SK-N-SH (cell line): Measurements from ENCODE around the gene RAB42. TPM values are rescaled to one million over a fixed set of nuclear protein-coding genes. Genes with fewer than 3 reads are reported as not detected.

Experiments used
- CTCF ChIA-PET: fragments of 300-600, 350-600 bp; formaldehyde crosslinking; extraction: SDS; loops from one replicate; lab custom pipeline; 2021; lab: Yijun Ruan, JAX
- POLR2A ChIA-PET: fragments of 350-600 bp; sonication (Branson Sonifier 250); formaldehyde crosslinking; extraction: SDS; loops from one replicate; lab custom pipeline; 2020; ENCODE audit warnings: antibody characterized with exemption, inconsistent platforms; lab: Yijun Ruan, JAX
- DNase-seq: peaks from one replicate; pipeline ENCODE4 v3.0.0; 2012
- H2AFZ ChIP-seq: fragments of 200-600 bp; sonication (generic); 2 replicates; pipeline ENCODE4 v1.8.1; 2016; ENCODE audit warnings: antibody characterized with exemption, mild to moderate bottlenecking, low read depth
- H3F3A ChIP-seq: fragments of 200-600 bp; sonication (generic); replicated peaks from 2 replicates; pipeline ENCODE3; 2016; ENCODE audit warnings: antibody characterized with exemption, mild to moderate bottlenecking; ENCODE audit not compliant: insufficient read depth
- H3K27ac ChIP-seq, 2 experiments: fragments of 200-500 bp in 1 of 2; fragments of 200-600 bp in 1 of 2; sonication (Bioruptor generic) in 1 of 2; sonication (generic), shearing (Covaris generic) in 1 of 2; 2 replicates each; pipeline versions ENCODE4 v1.5.1 to v1.6.1; 2014 to 2016; ENCODE audit warnings: low read depth in 2 of 2, inconsistent platforms in 1 of 2, low read length in 1 of 2, mild to moderate bottlenecking in 1 of 2, mixed read lengths in 1 of 2
- H3K27me3 ChIP-seq: fragments of 200-600 bp; sonication (generic), shearing (Covaris generic); 2 replicates; pipeline ENCODE4 v1.6.1; 2016; ENCODE audit warnings: mixed run types; ENCODE audit not compliant: insufficient read depth
- H3K36me3 ChIP-seq, 2 experiments: fragments of 200-500 bp in 1 of 2; fragments of 200-600 bp in 1 of 2; sonication (Bioruptor generic) in 1 of 2; sonication (generic) in 1 of 2; replicated peaks in 1 of 2; 2 replicates each; pipeline versions ENCODE3 to v1.5.1; 2014 to 2016; ENCODE audit warnings: low read length in 1 of 2, mild to moderate bottlenecking in 1 of 2; ENCODE audit not compliant: insufficient read depth in 2 of 2, control insufficient read depth in 1 of 2
- H3K4me1 ChIP-seq, 2 experiments: fragments of 200-500 bp in 1 of 2; fragments of 200-600 bp in 1 of 2; sonication (Bioruptor generic) in 1 of 2; sonication (generic), shearing (Covaris generic) in 1 of 2; 2 replicates each; pipeline versions ENCODE4 v1.5.1 to v1.6.1; 2014 to 2016; ENCODE audit warnings: low read depth in 1 of 2, low read length in 1 of 2, mixed run types in 1 of 2; ENCODE audit not compliant: insufficient read depth in 2 of 2, control insufficient read depth in 1 of 2
- H3K4me2 ChIP-seq: fragments of 200-600 bp; sonication (generic), shearing (Covaris generic); 2 replicates; pipeline ENCODE4 v1.6.1; 2017; ENCODE audit warnings: mixed run types
- H3K4me3 ChIP-seq, 2 experiments: fragments of 200-500 bp in 1 of 2; fragments of 200-600 bp in 1 of 2; sonication (Bioruptor generic) in 1 of 2; sonication (generic), shearing (Covaris generic) in 1 of 2; 2 replicates each; pipeline versions ENCODE4 v1.5.1 to v1.8.1; 2014 to 2016; ENCODE audit warnings: low read depth in 2 of 2, inconsistent platforms in 1 of 2, low read length in 1 of 2, mild to moderate bottlenecking in 1 of 2, mixed read lengths in 1 of 2, moderate library complexity in 1 of 2
- H3K79me2 ChIP-seq: fragments of 200-600 bp; sonication (generic); 2 replicates; pipeline ENCODE4 v1.8.1; 2017; ENCODE audit warnings: mild to moderate bottlenecking; ENCODE audit not compliant: insufficient read depth
- H3K9ac ChIP-seq: fragments of 200-600 bp; sonication (generic); 2 replicates; pipeline ENCODE4 v1.6.1; 2017; ENCODE audit warnings: mixed run types
- H3K9me2 ChIP-seq: fragments of 200-600 bp; sonication (generic); 2 replicates; pipeline ENCODE4 v1.6.1; 2017; ENCODE audit warnings: mixed run types
- H3K9me3 ChIP-seq: fragments of 200-600 bp; sonication (generic); 2 replicates; pipeline ENCODE4 v1.6.1; 2017; ENCODE audit warnings: mixed run types, mild to moderate bottlenecking, moderate library complexity
- H4K20me1 ChIP-seq: fragments of 200-600 bp; sonication (generic); 2 replicates; pipeline ENCODE4 v1.6.1; 2017; ENCODE audit warnings: mild to moderate bottlenecking, mixed run types; ENCODE audit not compliant: insufficient read depth
- CHD2 ChIP-seq: fragments of 150-350 bp; IDR thresholded peaks from 2 replicates; pipeline ENCODE4 v1.6.1; 2018; ENCODE audit warnings: low read length; ENCODE audit not compliant: partially characterized antibody
- ELF1 ChIP-seq: IDR thresholded peaks from 2 replicates; pipeline ENCODE4 v1.4.0; 2012
- EP300 ChIP-seq, 2 experiments: IDR thresholded peaks; 2 replicates each; pipeline versions ENCODE4 v1.4.0 to v1.6.1; 2012; ENCODE audit warnings: borderline replicate concordance in 1 of 2, low read depth in 1 of 2, low read length in 1 of 2
- EZH2phosphoT487 ChIP-seq: fragments of 200-600 bp; sonication (generic); IDR thresholded peaks from 2 replicates; pipeline ENCODE4 v1.6.1; 2017; ENCODE audit warnings: low read depth, mixed run types, mild to moderate bottlenecking, antibody characterized with exemption, moderate library complexity, borderline replicate concordance
- FOSL2 ChIP-seq: IDR thresholded peaks from 2 replicates; pipeline ENCODE4 v1.4.0; 2012; ENCODE audit warnings: low read depth, mild to moderate bottlenecking, moderate library complexity, borderline replicate concordance
- FOXJ3 ChIP-seq: sonication (generic); formaldehyde crosslinking; IDR thresholded peaks from 2 replicates; pipeline ENCODE4 v1.5.1; 2020; ENCODE audit warnings: mild to moderate bottlenecking, missing genetic modification reagents
- FOXM1 ChIP-seq: IDR thresholded peaks from 2 replicates; pipeline ENCODE4 v1.4.0; 2012; ENCODE audit warnings: low read depth, mild to moderate bottlenecking
- GABPA ChIP-seq: IDR thresholded peaks from 2 replicates; pipeline ENCODE4 v1.4.0; 2012; ENCODE audit warnings: low read depth, mild to moderate bottlenecking
- IRF3 ChIP-seq: fragments of 150-350 bp; IDR thresholded peaks from 2 replicates; pipeline ENCODE4 v1.6.1; 2016; ENCODE audit warnings: mild to moderate bottlenecking, low read depth, low read length
- JUND ChIP-seq: IDR thresholded peaks from 2 replicates; pipeline ENCODE4 v1.4.0; 2012
- NRF1 ChIP-seq: IDR thresholded peaks from 2 replicates; pipeline ENCODE4 v1.6.1; 2012; ENCODE audit warnings: low read depth, mild to moderate bottlenecking, low read length
- POLR2AphosphoS5 ChIP-seq: IDR thresholded peaks from 2 replicates; pipeline ENCODE4 v1.6.1; 2012; ENCODE audit warnings: low read depth, low read length
- RAD21 ChIP-seq: IDR thresholded peaks from 2 replicates; pipeline ENCODE4 v1.6.1; 2012; ENCODE audit warnings: mild to moderate bottlenecking, low read length
- RCOR1 ChIP-seq: fragments of 150-350 bp; IDR thresholded peaks from 2 replicates; pipeline ENCODE4 v1.6.1; 2017; ENCODE audit warnings: antibody characterized with exemption, low read length
- RFX5 ChIP-seq: IDR thresholded peaks from 2 replicates; pipeline ENCODE4 v1.6.1; 2012; ENCODE audit warnings: mild to moderate bottlenecking, improper control_type of control experiment, low read length
- RXRA ChIP-seq: IDR thresholded peaks from 2 replicates; pipeline ENCODE4 v1.4.0; 2012; ENCODE audit warnings: low read depth, mild to moderate bottlenecking, borderline replicate concordance
- SMC3 ChIP-seq: IDR thresholded peaks from 2 replicates; pipeline ENCODE4 v1.6.1; 2012; ENCODE audit warnings: low read depth, low read length, improper control_type of control experiment
- TAF1 ChIP-seq: IDR thresholded peaks from 2 replicates; pipeline ENCODE4 v1.6.1; 2012; ENCODE audit warnings: low read depth, mild to moderate bottlenecking, low read length, moderate library complexity, borderline replicate concordance
- TCF12 ChIP-seq: IDR thresholded peaks from 2 replicates; pipeline ENCODE4 v1.4.0; 2012
- USF1 ChIP-seq: IDR thresholded peaks from 2 replicates; pipeline ENCODE4 v1.4.0; 2012; ENCODE audit warnings: low read depth, borderline replicate concordance
- YY1 ChIP-seq: IDR thresholded peaks from 2 replicates; pipeline ENCODE4 v1.4.0; 2012; ENCODE audit warnings: low read depth, mild to moderate bottlenecking
- ZBTB33 ChIP-seq: IDR thresholded peaks from 2 replicates; pipeline ENCODE4 v1.4.0; 2012; ENCODE audit warnings: low read depth, borderline replicate concordance
- WGBS: methylation state at CpG from one replicate; pipeline ENCODE4 v1.1.6; 2017; ENCODE audit warnings: low lambda C conversion rate; 5-methylcytosine and 5-hydroxymethylcytosine counted together
- polyA plus RNA-seq, 3 experiments: library from polyadenylated mRNA; depleted of rRNA; stranded (reverse); fragments of >200 nt; gene quantifications; 2 replicates each; pipeline ENCODE4 v1.2.3, GENCODE V29; 2012

RAB42 gene
- polyA plus RNA-seq, 1 of the 3 experiments (the other 2 are of a cell fraction) = 4.6 TPM

GRCh38 chr1:28548318-28548717, 43.7 kb upstream of the RAB42 start:
- ChIA-PET POLR2A (interaction anchor here (1.2 kb wide), 1 partner anchor 34 kb away, joined by 3 read pairs; no protein-coding TSS in a partner anchor), CTCF (interaction anchor here (1.3 kb wide), 1 partner anchor 54 kb away, joined by 4 read pairs; no protein-coding TSS in a partner anchor)
- 86% methylated on average over 3 of the region's 3 CpGs for WGBS
- no peak for TF ChIP-seq FOXJ3
- no peak for TF ChIP-seq EP300 (IDR thresholded peaks at IDR 0.05; ENCODE audit: borderline replicate concordance in 1 of 2, low read depth in 1 of 2, low read length in 1 of 2)
- TF ChIP-seq IRF3 = no peak
- no peak for TF ChIP-seq TAF1
- no peak for TF ChIP-seq NRF1
- TF ChIP-seq TCF12 = no peak
- TF ChIP-seq POLR2AphosphoS5 = no peak
- TF ChIP-seq ELF1 = no peak
- TF ChIP-seq JUND = no peak
- TF ChIP-seq RXRA = no peak
- no peak for TF ChIP-seq RCOR1
- no peak for TF ChIP-seq YY1
- Histone ChIP-seq H3K4me1 (no peaks in the 10 kb centered on the region; a peak in 2 of 4 replicates), H4K20me1 (no peaks in the 10 kb centered on the region), H3K9ac (no peak overlapping the region), H3K4me2 (no peak overlapping the region), H3K27ac (no peak overlapping the region), H3K79me2 (peaks cover 3% of the 10 kb centered on the region), H3K36me3 (no peaks in the 10 kb centered on the region), H3F3A (no peaks in the 10 kb centered on the region), H3K4me3 (no peak overlapping the region), H3K9me2 (no peaks in the 10 kb centered on the region), H2AFZ (no peak overlapping the region), H3K27me3 (no peaks in the 10 kb centered on the region), H3K9me3 (no peaks in the 10 kb centered on the region)
- DNase-seq = no peak

GRCh38 chr1:28551381-28551780, 40.7 kb upstream of the RAB42 start:
- Histone ChIP-seq H3K27me3 (no peaks in the 10 kb centered on the region), H2AFZ (no peak overlapping the region), H3F3A (no peaks in the 10 kb centered on the region), H3K9me2 (no peaks in the 10 kb centered on the region), H3K27ac (no peak overlapping the region), H3K4me1 (no peaks in the 10 kb centered on the region; a peak in 2 of 4 replicates), H3K36me3 (peaks cover 3 to 10% of the 10 kb centered on the region in 2 experiments), H3K4me3 (no peak overlapping the region), H4K20me1 (no peaks in the 10 kb centered on the region), H3K9me3 (no peaks in the 10 kb centered on the region), H3K4me2 (no peak overlapping the region), H3K9ac (no peak overlapping the region), H3K79me2 (peaks cover 29% of the 10 kb centered on the region)
- CTCF ChIA-PET = no interaction called here
- no peak for DNase-seq
- 95% methylated on average over 6 of the region's 6 CpGs for WGBS
- POLR2A ChIA-PET = interaction anchor here (0.8 to 1.0 kb wide), 2 partner anchors 13 to 30 kb away, joined by 3 to 5 read pairs; no protein-coding TSS in a partner anchor
- no peak for TF ChIP-seq CHD2
- TF ChIP-seq ZBTB33 = no peak
- TF ChIP-seq RFX5 = no peak
- no peak for TF ChIP-seq IRF3
- TF ChIP-seq RAD21 = no peak
- no peak for TF ChIP-seq NRF1
- TF ChIP-seq FOSL2 = no peak
- no peak for TF ChIP-seq SMC3
- TF ChIP-seq POLR2AphosphoS5 = no peak
- no peak for TF ChIP-seq USF1
- TF ChIP-seq GABPA = no peak
- no peak for TF ChIP-seq RXRA
- TF ChIP-seq FOXM1 = no peak
- TF ChIP-seq EZH2phosphoT487 = no peak
